IMR-90 (cell line): ENCODE measurements around the gene CAT. TPM values are rescaled to one million over a fixed set of nuclear protein-coding genes. Genes with fewer than 3 reads are reported as not detected.
A peak's percentile ranks its signal among the peaks of the same experiment; 100 is the strongest.

Experiments used
- ATAC-seq: fragments of 200-7000 bp; cut with Tn5 transposase; 2 replicates; pipeline ENCODE4 v1.9.1; 2020; ENCODE audit warnings: low read depth, mild to moderate bottlenecking, moderate library complexity
- BruUV-seq: library from RNA; stranded (reverse); fragments of 400-500 nt; replicated peaks from 2 replicates; lab custom pipeline; 2021; lab: Mats Ljungman, UMichigan
- CTCF ChIA-PET: fragments of 300-600 bp; formaldehyde crosslinking; extraction: SDS; loops from one replicate; lab custom pipeline; 2021; ENCODE audit warnings: antibody characterized with exemption; lab: Yijun Ruan, JAX
- POLR2A ChIA-PET: fragments of 300-600 bp; sonication (Branson Sonifier 250); formaldehyde crosslinking; loops from one replicate; lab custom pipeline; 2022; ENCODE audit warnings: antibody characterized with exemption; ENCODE audit not compliant: unreplicated experiment; lab: Charles Lee
- DNase-seq: peaks from one replicate; pipeline ENCODE4 v3.0.0; 2013
- H2AFZ ChIP-seq: replicated peaks from 2 replicates; pipeline ENCODE3; 2013; ENCODE audit warnings: low read length, mild to moderate bottlenecking; ENCODE audit not compliant: poor library complexity
- H2AK5ac ChIP-seq: 2 replicates; pipeline ENCODE4 v1.6.1; 2013; ENCODE audit warnings: low read depth, low read length, inconsistent platforms
- H2AK9ac ChIP-seq: replicated peaks from 2 replicates; pipeline ENCODE3; 2013; ENCODE audit warnings: mild to moderate bottlenecking, low read depth, low read length, moderate library complexity; ENCODE audit not compliant: poor library complexity
- H2BK120ac ChIP-seq: 2 replicates; pipeline ENCODE4 v1.6.1; 2013; ENCODE audit warnings: low read depth, low read length, inconsistent platforms
- H2BK15ac ChIP-seq: 3 replicates; pipeline ENCODE4 v1.6.1; 2013; ENCODE audit warnings: low read depth, low read length, inconsistent platforms
- H2BK20ac ChIP-seq: 2 replicates; pipeline ENCODE4 v1.6.1; 2013; ENCODE audit warnings: low read depth, mild to moderate bottlenecking, inconsistent platforms, low read length, moderate library complexity
- H2BK5ac ChIP-seq: 2 replicates; pipeline ENCODE4 v1.6.1; 2013; ENCODE audit warnings: mild to moderate bottlenecking, low read depth, low read length, inconsistent platforms; ENCODE audit not compliant: poor library complexity, severe bottlenecking
- H3K14ac ChIP-seq: replicated peaks from 2 replicates; pipeline ENCODE4 v1.6.1; 2013; ENCODE audit warnings: low read depth, low read length, inconsistent platforms
- H3K18ac ChIP-seq: 2 replicates; pipeline ENCODE4 v1.6.1; 2013; ENCODE audit warnings: low read depth, low read length, control low read depth
- H3K23ac ChIP-seq: 2 replicates; pipeline ENCODE4 v1.6.1; 2013; ENCODE audit warnings: low read depth, low read length, inconsistent platforms
- H3K27ac ChIP-seq: 2 replicates; pipeline ENCODE4 v1.5.1; 2013; ENCODE audit warnings: mild to moderate bottlenecking, control low read depth, low read length; ENCODE audit not compliant: insufficient read depth
- H3K27me3 ChIP-seq: 2 replicates; pipeline ENCODE4 v1.6.1; 2013; ENCODE audit warnings: low read length; ENCODE audit not compliant: control insufficient read depth, insufficient read depth
- H3K36me3 ChIP-seq: 2 replicates; pipeline ENCODE4 v1.6.1; 2013; ENCODE audit warnings: low read length, mixed read lengths; ENCODE audit not compliant: control insufficient read depth, insufficient read depth
- H3K4ac ChIP-seq: 2 replicates; pipeline ENCODE4 v1.6.1; 2013; ENCODE audit warnings: low read depth, low read length, inconsistent platforms
- H3K4me1 ChIP-seq: 2 replicates; pipeline ENCODE4 v1.6.1; 2013; ENCODE audit warnings: low read length, mixed read lengths; ENCODE audit not compliant: control insufficient read depth, insufficient read depth
- H3K4me2 ChIP-seq: 2 replicates; pipeline ENCODE4 v1.6.1; 2013; ENCODE audit warnings: low read depth, mild to moderate bottlenecking, control low read depth, low read length, moderate library complexity
- H3K4me3 ChIP-seq: 2 replicates; pipeline ENCODE4 v1.5.1; 2013; ENCODE audit warnings: low read depth, mild to moderate bottlenecking, control low read depth, low read length, moderate library complexity; ENCODE audit not compliant: insufficient read depth
- H3K56ac ChIP-seq: 2 replicates; pipeline ENCODE4 v1.6.1; 2013; ENCODE audit warnings: low read length, inconsistent platforms; ENCODE audit not compliant: insufficient read depth; ENCODE audit errors: extremely low read depth
- H3K79me1 ChIP-seq, 2 experiments: 2 replicates each; pipeline ENCODE4 v1.6.1; 2013; ENCODE audit warnings: low read length in 2 of 2, inconsistent platforms in 1 of 2, low read depth in 1 of 2
- H3K9ac ChIP-seq: 2 replicates; pipeline ENCODE4 v1.6.1; 2013; ENCODE audit warnings: low read depth, low read length, control low read depth
- H3K9me1 ChIP-seq: 2 replicates; pipeline ENCODE4 v1.6.1; 2013; ENCODE audit warnings: low read length, inconsistent platforms; ENCODE audit not compliant: insufficient read depth
- H3K9me3 ChIP-seq: 2 replicates; pipeline ENCODE4 v1.6.1; 2013; ENCODE audit warnings: low read length; ENCODE audit not compliant: control insufficient read depth, insufficient read depth
- H4K20me1 ChIP-seq: 2 replicates; pipeline ENCODE4 v1.6.1; 2013; ENCODE audit warnings: low read length, inconsistent platforms; ENCODE audit not compliant: insufficient read depth
- H4K5ac ChIP-seq: 2 replicates; pipeline ENCODE4 v1.6.1; 2013; ENCODE audit warnings: mild to moderate bottlenecking, low read depth, low read length, control low read depth
- H4K8ac ChIP-seq, 2 experiments: 2 replicates each; pipeline ENCODE4 v1.6.1; 2013; ENCODE audit warnings: low read depth in 2 of 2, low read length in 2 of 2, control low read depth in 1 of 2, inconsistent platforms in 1 of 2
- H4K91ac ChIP-seq: 2 replicates; pipeline ENCODE4 v1.6.1; 2013; ENCODE audit warnings: low read depth, low read length, inconsistent platforms; ENCODE audit not compliant: insufficient read depth
- BHLHE40 ChIP-seq: fragments of 150-350 bp; IDR thresholded peaks from 2 replicates; pipeline ENCODE4 v1.6.1; 2016; ENCODE audit warnings: mild to moderate bottlenecking, low read depth, low read length
- CEBPB ChIP-seq: IDR thresholded peaks from 2 replicates; pipeline ENCODE4 v1.6.1; 2012; ENCODE audit warnings: low read depth, low read length, improper control_type of control experiment
- CHD1 ChIP-seq: IDR thresholded peaks from 2 replicates; pipeline ENCODE4 v1.6.1; 2012; ENCODE audit warnings: low read depth, low read length, improper control_type of control experiment
- CTCF ChIP-seq: conservative IDR thresholded peaks from 2 replicates; pipeline ENCODE4 v1.5.1; 2012; ENCODE audit warnings: mild to moderate bottlenecking, low read depth, low read length, improper control_type of control experiment
- ELK1 ChIP-seq: fragments of 150-350 bp; IDR thresholded peaks from 2 replicates; pipeline ENCODE4 v1.6.1; 2016; ENCODE audit warnings: low read depth, mild to moderate bottlenecking, low read length, moderate library complexity, borderline replicate concordance
- FOS ChIP-seq: fragments of 150-350 bp; IDR thresholded peaks from 2 replicates; pipeline ENCODE4 v1.6.1; 2016; ENCODE audit warnings: low read depth, low read length
- MAFK ChIP-seq: IDR thresholded peaks from 2 replicates; pipeline ENCODE4 v1.6.1; 2012; ENCODE audit warnings: low read depth, low read length, improper control_type of control experiment
- MAZ ChIP-seq: IDR thresholded peaks from 2 replicates; pipeline ENCODE4 v1.6.1; 2012; ENCODE audit warnings: low read depth, mild to moderate bottlenecking, low read length, improper control_type of control experiment, moderate library complexity, borderline replicate concordance
- MXI1 ChIP-seq: IDR thresholded peaks from 2 replicates; pipeline ENCODE4 v1.6.1; 2012; ENCODE audit warnings: low read depth, mild to moderate bottlenecking, low read length, moderate library complexity, borderline replicate concordance
- NFE2L2 ChIP-seq: fragments of 150-350 bp; IDR thresholded peaks from 2 replicates; pipeline ENCODE4 v1.6.1; 2016; ENCODE audit warnings: low read depth, mild to moderate bottlenecking, low read length
- POLR2A ChIP-seq: IDR thresholded peaks from 2 replicates; pipeline ENCODE4 v1.6.1; 2012; ENCODE audit warnings: mild to moderate bottlenecking, low read depth, low read length
- RAD21 ChIP-seq: IDR thresholded peaks from 2 replicates; pipeline ENCODE4 v1.6.1; 2012; ENCODE audit warnings: low read length, improper control_type of control experiment
- RCOR1 ChIP-seq: IDR thresholded peaks from 2 replicates; pipeline ENCODE4 v1.6.1; 2012; ENCODE audit warnings: mild to moderate bottlenecking, low read length, improper control_type of control experiment; ENCODE audit not compliant: insufficient replicate concordance
- RFX5 ChIP-seq: IDR thresholded peaks from 2 replicates; pipeline ENCODE4 v1.8.0; 2012; ENCODE audit warnings: low read depth, mild to moderate bottlenecking, low read length, moderate library complexity
- SMC3 ChIP-seq: fragments of 150-350 bp; IDR thresholded peaks from 2 replicates; pipeline ENCODE4 v1.6.1; 2016; ENCODE audit warnings: low read depth, mild to moderate bottlenecking, antibody characterized with exemption, low read length, moderate library complexity
- USF2 ChIP-seq: fragments of 150-350 bp; IDR thresholded peaks from 2 replicates; pipeline ENCODE4 v1.6.1; 2017; ENCODE audit warnings: mild to moderate bottlenecking, antibody characterized with exemption, low read length, low read depth
- WGBS, 2 experiments: methylation state at CpG; one replicate each; pipeline versions ENCODE4 v1.1.5 to v1.1.7; 2013; ENCODE audit warnings: missing lambda C conversion rate in 2 of 2; ENCODE audit not compliant: insufficient read length in 1 of 2; ENCODE audit errors: extremely low coverage in 2 of 2; 5-methylcytosine and 5-hydroxymethylcytosine counted together
- dilution Hi-C: fragments of 300-500 bp; cut with HindIII; formaldehyde crosslinking; loops from one replicate; pipeline ENCODE4 v1.14.3; 2018; ENCODE audit warnings: low sequenced_read_pairs; ENCODE audit not compliant: unreplicated experiment
- in situ Hi-C: fragments of 300-500 bp; cut with MboI; formaldehyde crosslinking; loops from 3 replicates; pipeline ENCODE4 v1.14.3; 2019; ENCODE audit warnings: low sequenced_read_pairs, inconsistent platforms, mixed read lengths
- intact Hi-C: fragments of 100-400 bp; cut with micrococcal nuclease; formaldehyde crosslinking; loops from 2 replicates; pipeline ENCODE4 v1.10.0; 2022
- polyA plus RNA-seq, 3 experiments: library from polyadenylated mRNA; depleted of rRNA; stranded (reverse); fragments of >200 nt; gene quantifications; 2 replicates each; pipeline ENCODE4 v1.2.3, GENCODE V29; 2012; ENCODE audit warnings: low replicate concordance in 1 of 3
- total RNA-seq: library from RNA; depleted of rRNA; stranded (reverse); fragments of >200 nt; gene quantifications from 2 replicates; pipeline ENCODE4 v1.2.3, GENCODE V29; 2012

CAT gene
- total and polyA plus RNA-seq, 2 of the 4 experiments (the other 2 are of a cell fraction) = 52.5 to 80.5 TPM

DNA sequence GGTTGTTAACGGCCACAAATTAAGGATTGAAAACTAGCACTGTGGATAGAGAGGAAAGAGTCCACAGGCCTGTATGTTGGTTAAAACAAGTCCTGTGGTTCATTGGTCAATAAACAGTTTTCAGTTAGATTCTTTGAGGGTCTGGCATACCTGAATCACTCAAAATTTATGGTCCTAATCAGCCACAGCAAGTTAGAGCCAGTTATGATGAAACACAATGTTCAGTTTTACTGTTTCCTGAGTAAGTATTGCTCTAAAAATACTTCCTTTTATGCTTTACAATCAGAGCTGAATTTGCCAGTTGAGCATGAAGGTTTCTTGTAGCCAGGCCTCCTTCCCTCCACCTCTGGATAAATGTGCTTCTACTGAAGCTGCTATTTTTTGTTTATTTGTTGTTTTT is 12.9 kb upstream of the CAT start:
- H2BK15ac ChIP-seq = no peak overlapping the region
- no peak overlapping the region for H2BK120ac ChIP-seq
- H3K9me1 ChIP-seq = no peaks in the 10 kb centered on the region
- no peak overlapping the region for H3K4me2 ChIP-seq
- DNase-seq (no peak), ATAC-seq (no peak)
- no peak overlapping the region for H4K5ac ChIP-seq
- in situ Hi-C loops (no loop called here), dilution Hi-C loops (no loop called here), intact Hi-C loops (no loop called here)
- no peak overlapping the region for H3K14ac ChIP-seq
- POLR2A ChIA-PET = no interaction called here
- no peak overlapping the region; the same call in 1 of the 2 replicates for H3K18ac ChIP-seq
- H2AK9ac ChIP-seq = no peak overlapping the region
- no peak overlapping the region for H2AFZ ChIP-seq
- H3K56ac ChIP-seq = no peak overlapping the region
- H3K79me1 ChIP-seq = no peaks in the 10 kb centered on the region
- 100% methylated on average over 1 of the region's 1 CpG; no CpG with 5 or more reads in 1 of the 2 experiments for WGBS, 2 experiments
- H3K9ac ChIP-seq = no peak overlapping the region
- TF ChIP-seq NFE2L2 (no peak), BHLHE40 (no peak), MAZ (no peak), SMC3 (no peak), RFX5 (no peak), CEBPB (no peak), MXI1 (no peak), USF2 (no peak), CHD1 (no peak), RCOR1 (no peak), MAFK (no peak), POLR2A (no peak), CTCF (no peak), RAD21 (no peak), ELK1 (no peak), FOS (no peak)
- no peak overlapping the region for H4K8ac ChIP-seq
- H2BK20ac ChIP-seq = no peak overlapping the region
- H4K20me1 ChIP-seq = no peaks in the 10 kb centered on the region
- H3K4me1 ChIP-seq = peaks cover 3% of the 10 kb centered on the region; the same call in 1 of the 2 replicates
- no peak overlapping the region for H4K91ac ChIP-seq
- no peak overlapping the region for H2BK5ac ChIP-seq
- H3K4ac ChIP-seq = no peak overlapping the region
- CTCF ChIA-PET = no interaction called here
- no peak overlapping the region for H3K23ac ChIP-seq
- no peaks in the 10 kb centered on the region for H3K9me3 ChIP-seq
- no peak overlapping the region; the same call in 1 of the 2 replicates for H3K27ac ChIP-seq
- H2AK5ac ChIP-seq = 0 out of 2 replicates have a peak overlapping the region, but pooled peaks have one; percentile 20
- no peak overlapping the region for H3K4me3 ChIP-seq
- BruUV-seq = no TSS peak
- H3K27me3 ChIP-seq = peaks cover 8% of the 10 kb centered on the region
- H3K36me3 ChIP-seq = no peaks in the 10 kb centered on the region
